ENCODE data around the gene VTI1B.

VTI1B gene

GRCh38 chr14:67679006-67679405, 4.6 kb upstream of the VTI1B start:
- no peak for DNase-seq (ENCODE audit: low read depth in 2 of 2)

- DNase-seq (ENCODE audit: low read depth in 2 of 2): no peak
These were observed 769 bp upstream of the VTI1B start for GRCh38 chr14:67675219-67675582.

GRCh38 chr14:67674139-67674479, 323 bp downstream of the VTI1B start:
- DNase-seq (ENCODE audit: low read depth in 2 of 2): peak in 1 of 2 experiments; percentile 53

- no peak for DNase-seq (ENCODE audit: low read depth in 2 of 2)
These were observed 981 bp downstream of the VTI1B start for GRCh38 chr14:67673451-67673850.

GRCh38 chr14:67668559-67668958, 5.9 kb downstream of the VTI1B start:
- no peak for DNase-seq (ENCODE audit: low read depth in 2 of 2)

- no peak for DNase-seq (ENCODE audit: low read depth in 2 of 2)
These were observed 7.5 kb downstream of the VTI1B start for GRCh38 chr14:67666750-67667449.

GRCh38 chr14:67665868-67666267, 8.6 kb downstream of the VTI1B start:
- DNase-seq (ENCODE audit: low read depth in 2 of 2): no peak

GRCh38 chr14:67663633-67664032, 10.8 kb downstream of the VTI1B start:
- no peak for DNase-seq (ENCODE audit: low read depth in 2 of 2)

GRCh38 chr14:67653651-67654280, 20.7 kb downstream of the VTI1B start:
- DNase-seq (ENCODE audit: low read depth in 2 of 2): no peak

- DNase-seq (ENCODE audit: low read depth in 2 of 2): no peak
These were observed 22.2 kb downstream of the VTI1B start for GRCh38 chr14:67652189-67652588.

GRCh38 chr14:67650694-67651093, 23.7 kb downstream of the VTI1B start:
- DNase-seq (ENCODE audit: low read depth in 2 of 2): no peak

- DNase-seq (ENCODE audit: low read depth in 2 of 2): no peak
These were observed 24.3 kb downstream of the VTI1B start for GRCh38 chr14:67650151-67650550.

- no peak for DNase-seq (ENCODE audit: low read depth in 2 of 2)
These were observed 28.3 kb downstream of the VTI1B start for GRCh38 chr14:67646131-67646530.

GRCh38 chr14:67645414-67645813, 29.0 kb downstream of the VTI1B start:
- no peak for DNase-seq (ENCODE audit: low read depth in 2 of 2)

- DNase-seq (ENCODE audit: low read depth in 2 of 2): no peak
These were observed 30.0 kb downstream of the VTI1B start for GRCh38 chr14:67644428-67644827.

GRCh38 chr14:67643713-67644112, 30.7 kb downstream of the VTI1B start:
- no peak for DNase-seq (ENCODE audit: low read depth in 2 of 2)

GRCh38 chr14:67641902-67642749, 32.3 kb downstream of the VTI1B start:
- DNase-seq (ENCODE audit: low read depth in 2 of 2): no peak

- no peak for DNase-seq (ENCODE audit: low read depth in 2 of 2)
These were observed 33.0 kb downstream of the VTI1B start for GRCh38 chr14:67641480-67641879.

GRCh38 chr14:67638642-67639041, 35.8 kb downstream of the VTI1B start:
- no peak for DNase-seq (ENCODE audit: low read depth in 2 of 2)

GRCh38 chr14:67636361-67636919, 38.0 kb downstream of the VTI1B start:
- no peak for DNase-seq (ENCODE audit: low read depth in 2 of 2)

GRCh38 chr14:67633451-67634147, 40.8 kb downstream of the VTI1B start:
- DNase-seq (ENCODE audit: low read depth in 2 of 2): no peak

- DNase-seq (ENCODE audit: low read depth in 2 of 2): no peak
These were observed 43.5 kb downstream of the VTI1B start for GRCh38 chr14:67630938-67631337.

All from stimulated activated CD4-positive, alpha-beta T cell treated with anti-CD3 and anti-CD28 coated beads, Interleukin-12 subunit alpha, Interleukin-12 subunit beta, amount 100 ng/mL, for 24 hours (primary cell).